Limb (tissue), 2 donors: ENCODE results near the gene RPL36AL.

Experiments
- DNase-seq, 2 donors: peaks; one replicate each; pipeline ENCODE4 v3.0.0-alpha.2; 2016; ENCODE audit errors: extremely low spot score in 2 of 2

The RPL36AL gene

GRCh38 chr14:49581209-49582112 lies 39.0 kb downstream of the RPL36AL start:
- no peak for DNase-seq

GRCh38 chr14:49579841-49580240 lies 40.6 kb downstream of the RPL36AL start:
- DNase-seq: no peak

GRCh38 chr14:49578141-49578540 lies 42.3 kb downstream of the RPL36AL start:
- no peak for DNase-seq

GRCh38 chr14:49574038-49574437 lies 46.4 kb downstream of the RPL36AL start:
- no peak for DNase-seq

GRCh38 chr14:49569281-49569680 lies 51.1 kb downstream of the RPL36AL start:
- no peak for DNase-seq
